H9 (cell line): ENCODE measurements around the gene SHE. TPM values are rescaled to one million over a fixed set of nuclear protein-coding genes. Genes with fewer than 3 reads are reported as not detected.

Source experiments
- DNase-seq: peaks from one replicate; pipeline ENCODE4 v3.0.0-alpha.2; 2017
- H2AFZ ChIP-seq: one replicate; pipeline ENCODE4 v1.6.1; 2013; ENCODE audit warnings: mild to moderate bottlenecking, low read length, control low read depth, moderate library complexity
- H2AK5ac ChIP-seq: 2 replicates; pipeline ENCODE4 v1.6.1; 2013; ENCODE audit warnings: low read length, control low read depth, mixed read lengths; ENCODE audit not compliant: insufficient read length
- H2BK120ac ChIP-seq: one replicate; pipeline ENCODE4 v1.6.1; 2013; ENCODE audit warnings: low read depth, mild to moderate bottlenecking, low read length, control low read depth, inconsistent platforms; ENCODE audit not compliant: poor library complexity, severe bottlenecking
- H2BK12ac ChIP-seq: 2 replicates; pipeline ENCODE4 v1.6.1; 2013; ENCODE audit warnings: low read length, control low read depth, mixed read lengths, low read depth; ENCODE audit not compliant: insufficient read length
- H2BK15ac ChIP-seq: 2 replicates; pipeline ENCODE4 v1.6.1; 2013; ENCODE audit warnings: low read depth, low read length, control low read depth
- H2BK20ac ChIP-seq: one replicate; pipeline ENCODE4 v1.6.1; 2013; ENCODE audit warnings: low read depth, mild to moderate bottlenecking, low read length, control low read depth, inconsistent platforms; ENCODE audit not compliant: poor library complexity, severe bottlenecking
- H2BK5ac ChIP-seq: 2 replicates; pipeline ENCODE4 v1.6.1; 2013; ENCODE audit warnings: low read length, control low read depth, mixed read lengths; ENCODE audit not compliant: insufficient read length
- H3K14ac ChIP-seq: 2 replicates; pipeline ENCODE4 v1.6.1; 2013; ENCODE audit warnings: low read length, control low read depth; ENCODE audit not compliant: insufficient read depth
- H3K18ac ChIP-seq: 2 replicates; pipeline ENCODE4 v1.6.1; 2013; ENCODE audit warnings: low read depth, mild to moderate bottlenecking, mixed read lengths, low read length, control low read depth; ENCODE audit not compliant: insufficient read length
- H3K23ac ChIP-seq: 2 replicates; pipeline ENCODE4 v1.6.1; 2013; ENCODE audit warnings: low read length, control low read depth, mixed read lengths, low read depth; ENCODE audit not compliant: insufficient read length
- H3K23me2 ChIP-seq: 2 replicates; pipeline ENCODE4 v1.6.1; 2013; ENCODE audit warnings: low read depth, mild to moderate bottlenecking, mixed read lengths, low read length, control low read depth; ENCODE audit not compliant: insufficient read length, poor library complexity, severe bottlenecking
- H3K27ac ChIP-seq: 2 replicates; pipeline ENCODE4 v1.5.1; 2013; ENCODE audit warnings: low read length, control low read depth, mixed read lengths, low read depth; ENCODE audit not compliant: insufficient read length
- H3K27me3 ChIP-seq: 2 replicates; pipeline ENCODE4 v1.6.1; 2013; ENCODE audit warnings: low read length, control low read depth, inconsistent platforms; ENCODE audit not compliant: insufficient read depth
- H3K4ac ChIP-seq: 2 replicates; pipeline ENCODE4 v1.6.1; 2013; ENCODE audit warnings: low read depth, mild to moderate bottlenecking, control low read depth, inconsistent platforms, low read length, moderate library complexity
- H3K4me1 ChIP-seq: 2 replicates; pipeline ENCODE4 v1.6.1; 2013; ENCODE audit warnings: low read length, control low read depth, inconsistent platforms; ENCODE audit not compliant: insufficient read depth
- H3K4me2 ChIP-seq: 2 replicates; pipeline ENCODE4 v1.6.1; 2013; ENCODE audit warnings: low read length, control low read depth, mixed read lengths; ENCODE audit not compliant: insufficient read length, insufficient read depth
- H3K56ac ChIP-seq: 2 replicates; pipeline ENCODE4 v1.6.1; 2013; ENCODE audit warnings: low read depth, mild to moderate bottlenecking, mixed read lengths, low read length, control low read depth; ENCODE audit not compliant: insufficient read length
- H3K79me1 ChIP-seq: 2 replicates; pipeline ENCODE4 v1.6.1; 2013; ENCODE audit warnings: low read depth, mild to moderate bottlenecking, moderate library complexity, low read length, control low read depth, inconsistent platforms; ENCODE audit not compliant: insufficient read depth, poor library complexity, severe bottlenecking
- H3K79me2 ChIP-seq: 2 replicates; pipeline ENCODE4 v1.6.1; 2013; ENCODE audit warnings: low read length, control low read depth, inconsistent platforms; ENCODE audit not compliant: insufficient read depth
- H3K9ac ChIP-seq: 2 replicates; pipeline ENCODE4 v1.6.1; 2013; ENCODE audit warnings: low read length, control low read depth, mixed read lengths; ENCODE audit not compliant: insufficient read length; ENCODE audit errors: extremely low read depth
- H3K9me3 ChIP-seq: one replicate; pipeline ENCODE4 v1.6.1; 2013; ENCODE audit warnings: low read depth, low read length, inconsistent platforms; ENCODE audit not compliant: control insufficient read depth
- H3T11ph ChIP-seq: one replicate; pipeline ENCODE4 v1.6.1; 2013; ENCODE audit warnings: mild to moderate bottlenecking, low read length, control low read depth, inconsistent platforms
- H4K20me1 ChIP-seq: one replicate; pipeline ENCODE4 v1.6.1; 2013; ENCODE audit not compliant: control insufficient read depth, insufficient read length, insufficient read depth
- H4K5ac ChIP-seq: 2 replicates; pipeline ENCODE4 v1.6.1; 2013; ENCODE audit warnings: low read depth, mild to moderate bottlenecking, mixed read lengths, low read length, control low read depth; ENCODE audit not compliant: insufficient read length
- H4K8ac ChIP-seq: replicated peaks from 2 replicates; pipeline ENCODE4 v1.6.1; 2013; ENCODE audit warnings: low read length, control low read depth, mixed read lengths, low read depth; ENCODE audit not compliant: insufficient read length
- H4K91ac ChIP-seq: 2 replicates; pipeline ENCODE4 v1.6.1; 2013; ENCODE audit warnings: low read depth, mild to moderate bottlenecking, moderate library complexity, mixed read lengths, low read length, control low read depth; ENCODE audit not compliant: insufficient read length
- H3K27ac Mint-ChIP-seq, 3 experiments: 2 replicates in 2 of 3; 3 replicates in 1 of 3; pipeline ENCODE4 v1.8.0; 2020 to 2021; ENCODE audit warnings: mixed read lengths in 3 of 3, mild to moderate bottlenecking in 1 of 3, moderate library complexity in 1 of 3
- H3K27me3 Mint-ChIP-seq: 2 replicates; pipeline ENCODE4 v1.8.0; 2021; ENCODE audit warnings: low read depth, mild to moderate bottlenecking, moderate library complexity, mixed read lengths
- H3K36me3 Mint-ChIP-seq, 3 experiments: 2 replicates in 2 of 3; 3 replicates in 1 of 3; pipeline ENCODE4 v1.8.0; 2020 to 2021; ENCODE audit warnings: low read depth in 3 of 3, mixed read lengths in 3 of 3; ENCODE audit not compliant: insufficient read depth in 1 of 3
- H3K4me1 Mint-ChIP-seq, 2 experiments: 2 replicates each; pipeline ENCODE4 v1.8.0; 2020; ENCODE audit warnings: mixed read lengths in 2 of 2
- H3K4me3 Mint-ChIP-seq, 2 experiments: 2 replicates in 1 of 2; 3 replicates in 1 of 2; pipeline ENCODE4 v1.8.0; 2020 to 2021; ENCODE audit warnings: mild to moderate bottlenecking in 2 of 2, mixed read lengths in 2 of 2, moderate library complexity in 1 of 2
- H3K9me3 Mint-ChIP-seq, 2 experiments: 2 replicates in 1 of 2; 3 replicates in 1 of 2; pipeline ENCODE4 v1.8.0; 2020; ENCODE audit warnings: mild to moderate bottlenecking in 2 of 2, mixed read lengths in 2 of 2, moderate library complexity in 1 of 2
- WGBS: extraction: QIAGEN DNeasy Blood & Tissue Kit; methylation state at CpG from one replicate; pipeline ENCODE4 v1.1.7; 2013; ENCODE audit warnings: missing lambda C conversion rate, low lambda C conversion rate, mixed read lengths; ENCODE audit not compliant: insufficient read length; ENCODE audit errors: extremely low coverage; 5-methylcytosine and 5-hydroxymethylcytosine counted together
- total RNA-seq: library from RNA; stranded (reverse); gene quantifications from 2 replicates; pipeline ENCODE4 v1.2.1, GENCODE V29; 2021
- TF ChIP-seq, protein P1 (sequence below): fragments of 200-600 bp; sonication (generic); conservative IDR thresholded peaks from 3 replicates; pipeline ENCODE4 v1.8.0; 2021; ENCODE audit warnings: antibody characterized with exemption, mild to moderate bottlenecking

Gene SHE
- total RNA-seq, 1 experiment from 2014 or later, result 0.48 TPM

DNA sequence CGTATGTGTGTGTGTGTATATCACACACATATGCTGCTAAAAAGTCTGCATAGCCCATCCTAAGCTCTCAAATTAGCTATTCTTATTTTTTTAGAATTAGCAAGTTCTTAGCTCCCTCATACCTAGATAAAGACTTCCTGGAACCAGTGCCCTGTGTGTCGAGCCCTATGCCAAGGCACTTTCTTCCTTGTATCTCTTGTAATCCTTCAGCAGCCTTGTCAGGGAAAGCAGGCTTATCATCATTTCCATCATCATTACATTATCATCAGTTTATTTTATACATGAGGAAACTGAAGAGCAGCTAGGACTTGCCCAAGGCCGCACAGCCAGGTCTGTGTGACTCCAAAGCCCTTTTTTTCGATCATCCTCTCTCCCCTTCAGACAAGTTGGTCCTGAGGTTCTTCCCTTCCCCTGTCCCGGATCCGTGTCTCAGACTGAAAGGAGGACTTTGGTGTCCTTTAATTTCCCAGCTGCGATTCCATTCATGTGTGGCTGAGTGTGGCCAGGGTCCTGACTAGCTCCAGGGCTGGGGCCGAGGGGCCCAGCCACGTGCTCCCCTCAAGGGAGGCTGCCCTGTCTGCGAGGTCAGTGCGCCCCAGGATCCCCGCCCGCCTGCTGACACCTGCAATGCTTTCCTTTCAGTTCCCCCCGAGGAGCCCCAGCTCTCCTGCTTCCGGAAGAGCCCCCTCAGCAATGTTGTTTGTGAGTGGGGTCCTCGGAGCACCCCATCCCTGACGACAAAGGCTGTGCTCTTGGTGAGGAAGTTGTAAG lies 72.2 kb downstream of the SHE start:
- H3K4me1 Mint-ChIP-seq, result peaks cover 37 to 39% of the 10 kb centered on the region in 2 experiments
- TF ChIP-seq, protein P1, sequence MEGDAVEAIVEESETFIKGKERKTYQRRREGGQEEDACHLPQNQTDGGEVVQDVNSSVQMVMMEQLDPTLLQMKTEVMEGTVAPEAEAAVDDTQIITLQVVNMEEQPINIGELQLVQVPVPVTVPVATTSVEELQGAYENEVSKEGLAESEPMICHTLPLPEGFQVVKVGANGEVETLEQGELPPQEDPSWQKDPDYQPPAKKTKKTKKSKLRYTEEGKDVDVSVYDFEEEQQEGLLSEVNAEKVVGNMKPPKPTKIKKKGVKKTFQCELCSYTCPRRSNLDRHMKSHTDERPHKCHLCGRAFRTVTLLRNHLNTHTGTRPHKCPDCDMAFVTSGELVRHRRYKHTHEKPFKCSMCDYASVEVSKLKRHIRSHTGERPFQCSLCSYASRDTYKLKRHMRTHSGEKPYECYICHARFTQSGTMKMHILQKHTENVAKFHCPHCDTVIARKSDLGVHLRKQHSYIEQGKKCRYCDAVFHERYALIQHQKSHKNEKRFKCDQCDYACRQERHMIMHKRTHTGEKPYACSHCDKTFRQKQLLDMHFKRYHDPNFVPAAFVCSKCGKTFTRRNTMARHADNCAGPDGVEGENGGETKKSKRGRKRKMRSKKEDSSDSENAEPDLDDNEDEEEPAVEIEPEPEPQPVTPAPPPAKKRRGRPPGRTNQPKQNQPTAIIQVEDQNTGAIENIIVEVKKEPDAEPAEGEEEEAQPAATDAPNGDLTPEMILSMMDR, result no peak
- Histone ChIP-seq H3K4me1 (no peaks in the 10 kb centered on the region; the same call in 1 of the 2 replicates), H3K23me2 (no peaks in the 10 kb centered on the region), H3K4ac (no peak overlapping the region), H3K56ac (no peak overlapping the region), H3K18ac (no peak overlapping the region), H2BK12ac (no peak overlapping the region), H2BK15ac (no peak overlapping the region), H3K79me1 (no peaks in the 10 kb centered on the region), H4K5ac (no peak overlapping the region), H4K8ac (no peak overlapping the region), H3K23ac (no peak overlapping the region), H3K27me3 (no peaks in the 10 kb centered on the region), H4K91ac (no peak overlapping the region), H3K4me2 (no peak overlapping the region), H3K14ac (peak overlapping the region; percentile 48; the same call in 1 of the 2 replicates), H3K27ac (no peak overlapping the region), H2AFZ (no peak overlapping the region), H2BK5ac (no peak overlapping the region), H3K9ac (no peak overlapping the region), H3K79me2 (no peaks in the 10 kb centered on the region), H2BK20ac (no peak overlapping the region), H2AK5ac (no peak overlapping the region), H3K9me3 (no peaks in the 10 kb centered on the region), H2BK120ac (no peak overlapping the region), H3T11ph (no peak overlapping the region), H4K20me1 (no peaks in the 10 kb centered on the region)
- no CpG with 5 or more reads among the region's 17 CpGs for WGBS
- no peaks in the 10 kb centered on the region; a peak in 1 of 7 replicates for H3K36me3 Mint-ChIP-seq
- DNase-seq, result no peak
- H3K4me3 Mint-ChIP-seq, result peak overlapping the region in 1 of 2 experiments; percentile 55; a peak in 1 of 5 replicates
- no peaks in the 10 kb centered on the region for H3K9me3 Mint-ChIP-seq
- peak overlapping the region in 2 of 3 experiments; percentile 8 to 38; a peak in 2 of 7 replicates for H3K27ac Mint-ChIP-seq
- H3K27me3 Mint-ChIP-seq, result peaks cover 1% of the 10 kb centered on the region; the same call in 1 of the 2 replicates

Other genes starting within 250 kb of the SHE start
- 79.8 and 80.4 TPM in 2 replicates for gene HAX1, start 229.8 kb downstream of the SHE start, total RNA-seq
- gene AQP10, start 181.3 kb downstream of the SHE start, total RNA-seq, result not detected in 2 replicates
- gene ATP8B2, start 176.9 kb downstream of the SHE start, total RNA-seq, result 37.6 and 38.7 TPM in 2 replicates
- gene IL6R, start 97.1 kb downstream of the SHE start, total RNA-seq, result 1.7 and 2.8 TPM in 2 replicates
- gene TDRD10, start 193 bp downstream of the SHE start, total RNA-seq, result 0.31 TPM in 1 of 2 replicates, not detected in the other
- 105 and 108 TPM in 2 replicates for gene UBE2Q1, start 56.2 kb upstream of the SHE start, total RNA-seq
- gene CHRNB2, start 65.4 kb upstream of the SHE start, total RNA-seq, result 1.8 and 1.9 TPM in 2 replicates
- gene ADAR, start 105.8 kb upstream of the SHE start, total RNA-seq, result 228 and 236 TPM in 2 replicates